K562 (cell line): ENCODE data around the gene ATXN1.

Experiments used
- CHCHD3 ChIP-seq: fragments of 250-450 bp; sonication (Bioruptor Pico); IDR thresholded peaks from 2 replicates; pipeline ENCODE4 v2.1.2; 2022; ENCODE audit warnings: mild to moderate bottlenecking
- CTCF ChIP-seq, 3 experiments: IDR thresholded peaks in 2 of 3; conservative IDR thresholded peaks in 1 of 3; 2 replicates each; pipeline ENCODE4 v1.5.1; 2011 to 2012; ENCODE audit warnings: low read length in 3 of 3, mild to moderate bottlenecking in 3 of 3, control low read depth in 2 of 3, improper control_type of control experiment in 1 of 3, inconsistent platforms in 1 of 3, low read depth in 1 of 3, mixed read lengths in 1 of 3, moderate library complexity in 1 of 3; ENCODE audit not compliant: insufficient read depth in 2 of 3
- DNMT1 ChIP-seq: fragments of 450-650 bp; IDR thresholded peaks from 2 replicates; pipeline ENCODE4 v1.6.1; 2016; ENCODE audit warnings: antibody characterized with exemption, mild to moderate bottlenecking
- EP300 ChIP-seq: IDR thresholded peaks from 2 replicates; pipeline ENCODE4 v1.6.1; 2012; ENCODE audit warnings: low read length, improper control_type of control experiment
- ERF ChIP-seq: fragments of 450-650 bp; formaldehyde crosslinking; IDR thresholded peaks from 2 replicates; pipeline ENCODE4 v1.4.0; 2020; ENCODE audit warnings: mild to moderate bottlenecking, mixed read lengths
- GATAD2A ChIP-seq: fragments of 450-650 bp; IDR thresholded peaks from 2 replicates; pipeline ENCODE4 v1.6.1; 2017
- SIX5 ChIP-seq, 2 experiments: IDR thresholded peaks; 2 replicates each; pipeline ENCODE4 v1.6.1; 2011; ENCODE audit warnings: low read length in 2 of 2, borderline replicate concordance in 1 of 2, low read depth in 1 of 2, mild to moderate bottlenecking in 1 of 2, moderate library complexity in 1 of 2; ENCODE audit not compliant: insufficient read depth in 1 of 2
- TCF3 ChIP-seq: sonication (generic); formaldehyde crosslinking; IDR thresholded peaks from 2 replicates; pipeline ENCODE4 v1.4.0; 2020; ENCODE audit warnings: mild to moderate bottlenecking, missing genetic modification reagents

GRCh38 chr6:16757332-16757731, 3.9 kb downstream of the ATXN1 start:
- TF ChIP-seq SIX5 (IDR thresholded peaks at IDR 0.05; ENCODE audit: borderline replicate concordance in 1 of 2, insufficient read depth in 1 of 2, low read depth in 1 of 2, low read length in 2 of 2), result no peak
- no peak for TF ChIP-seq DNMT1
- no peak for TF ChIP-seq GATAD2A
- no peak for TF ChIP-seq CTCF (IDR thresholded peaks at IDR 0.05 in 2 of 3, conservative IDR thresholded peaks at IDR 0.05 in 1 of 3; ENCODE audit: insufficient read depth in 2 of 3, low read depth in 1 of 3, low read length in 3 of 3)
- TF ChIP-seq CHCHD3 (CRISPR knock-in tag), result no peak
- no peak for TF ChIP-seq ERF (CRISPR knock-in tag)
- no peak for TF ChIP-seq TCF3
- no peak for TF ChIP-seq EP300
